K562 (cell line): ENCODE data around the gene SPEG. TPM values are rescaled to one million over a fixed set of nuclear protein-coding genes. Genes with fewer than 3 reads are reported as not detected.
A peak's percentile ranks its signal among the peaks of the same experiment; 100 is the strongest.

Source experiments
- ATAC-seq: fragments of 200-7000 bp; cut with Tn5 transposase; 3 replicates; pipeline ENCODE4 v1.9.1; 2020; ENCODE audit warnings: moderate library complexity
- BruUV-seq: library from RNA; stranded (reverse); fragments of 400-500 nt; replicated peaks from 2 replicates; lab custom pipeline; 2021; lab: Mats Ljungman, UMichigan
- CTCF ChIA-PET: fragments of 300-600 bp; formaldehyde crosslinking; extraction: SDS; loops from one replicate; lab custom pipeline; 2021; ENCODE audit warnings: low intra/inter-chr PET ratio; lab: Yijun Ruan, JAX
- POLR2A ChIA-PET: fragments of 300-600, 350-650 bp; sonication (Branson Sonifier 250); formaldehyde crosslinking; extraction: SDS; loops from one replicate; lab custom pipeline; 2021; ENCODE audit warnings: antibody characterized with exemption, inconsistent platforms; lab: Yijun Ruan, JAX
- DNase-seq, 4 experiments: peaks; one replicate each; pipeline versions ENCODE4 v3.0.0 to v3.0.0-alpha.2; 2011 to 2018; ENCODE audit warnings: low spot score in 3 of 4, mixed read lengths in 3 of 4; ENCODE audit errors: extremely low read depth in 1 of 4
- FAIRE-seq: peaks from 2 replicates; lab custom pipeline; 2011; peaks lifted over from hg19 to GRCh38; lab: Jason Lieb, UNC
- H2AFZ ChIP-seq: 2 replicates; pipeline ENCODE4 v1.6.0; 2011; ENCODE audit warnings: low read depth, low read length, control low read depth, inconsistent platforms
- H3K27ac ChIP-seq: fragments of 200-600 bp; 3 replicates; pipeline ENCODE4 v1.8.0; 2011; ENCODE audit warnings: low read depth, mild to moderate bottlenecking, control low read depth, inconsistent platforms, low read length, moderate library complexity, mixed read lengths; ENCODE audit errors: extremely low read depth
- H3K27me3 ChIP-seq, 2 experiments: fragments of 300-600 bp in 1 of 2; 2 replicates in 1 of 2; 3 replicates in 1 of 2; pipeline versions ENCODE4 v1.6.0 to v1.8.0; 2011; ENCODE audit warnings: inconsistent platforms in 2 of 2, low read length in 2 of 2, mild to moderate bottlenecking in 1 of 2, mixed read lengths in 1 of 2, moderate library complexity in 1 of 2; ENCODE audit not compliant: control insufficient read depth in 2 of 2, insufficient read depth in 2 of 2
- H3K36me3 ChIP-seq: fragments of 300-600 bp; 3 replicates; pipeline ENCODE4 v1.8.0; 2011; ENCODE audit warnings: mild to moderate bottlenecking, low read length, inconsistent platforms; ENCODE audit not compliant: control insufficient read depth, insufficient read depth
- H3K4me1 ChIP-seq, 2 experiments: fragments of 200-600 bp in 1 of 2; replicated peaks in 1 of 2; 2 replicates in 1 of 2; 3 replicates in 1 of 2; pipeline versions ENCODE4 v1.5.1 to v1.8.0; 2011; ENCODE audit warnings: inconsistent platforms in 2 of 2, low read length in 2 of 2, mild to moderate bottlenecking in 1 of 2, mixed read lengths in 1 of 2, moderate library complexity in 1 of 2; ENCODE audit not compliant: control insufficient read depth in 2 of 2, insufficient read depth in 2 of 2
- H3K4me2 ChIP-seq: 2 replicates; pipeline ENCODE4 v1.6.1; 2011; ENCODE audit warnings: low read length, control low read depth, inconsistent platforms, mixed read lengths; ENCODE audit not compliant: insufficient read depth
- H3K4me3 ChIP-seq: fragments of 200-600 bp; sonication (generic), shearing (Covaris generic); 2 replicates; pipeline ENCODE4 v1.5.1; 2016; ENCODE audit warnings: control low read depth, inconsistent platforms
- H3K79me2 ChIP-seq: fragments of 200-600 bp; 3 replicates; pipeline ENCODE4 v1.8.0; 2011; ENCODE audit warnings: low read length, inconsistent platforms; ENCODE audit not compliant: control insufficient read depth, insufficient read depth
- H3K9ac ChIP-seq, 2 experiments: 2 replicates each; pipeline versions ENCODE4 v1.6.0 to v1.6.1; 2011; ENCODE audit warnings: low read depth in 2 of 2, low read length in 2 of 2, control low read depth in 1 of 2, inconsistent platforms in 1 of 2, mild to moderate bottlenecking in 1 of 2, mixed read lengths in 1 of 2; ENCODE audit not compliant: insufficient read depth in 1 of 2
- H3K9me1 ChIP-seq: one replicate; pipeline ENCODE4 v1.6.0; 2011; ENCODE audit warnings: inconsistent platforms, mild to moderate bottlenecking, low read length, moderate library complexity; ENCODE audit not compliant: control insufficient read depth, insufficient read depth
- H3K9me3 ChIP-seq: replicated peaks from 2 replicates; pipeline ENCODE4 v1.5.1; 2011; ENCODE audit warnings: low read depth, low read length, inconsistent platforms; ENCODE audit not compliant: control insufficient read depth, insufficient read depth
- H4K20me1 ChIP-seq: replicated peaks from 2 replicates; pipeline ENCODE4 v1.6.1; 2011; ENCODE audit warnings: low read length, inconsistent platforms, mixed read lengths; ENCODE audit not compliant: control insufficient read depth, insufficient read depth
- BCL6 ChIP-seq: fragments of 250-450 bp; sonication (Bioruptor Pico); IDR thresholded peaks from 2 replicates; pipeline ENCODE4 v1.4.0; 2020
- CBX3 ChIP-seq, 2 experiments: IDR thresholded peaks; 1 replicate in 1 of 2; 2 replicates in 1 of 2; pipeline ENCODE4 v1.6.1; 2012; ENCODE audit warnings: inconsistent platforms in 2 of 2, low read length in 2 of 2, borderline replicate concordance in 1 of 2, control low read depth in 1 of 2
- CEBPB ChIP-seq: fragments of 450-650 bp; IDR thresholded peaks from 2 replicates; pipeline ENCODE4 v1.6.1; 2016; ENCODE audit warnings: missing genetic modification characterization, missing compliant biosample characterization
- ETV1 ChIP-seq: fragments of 450-650 bp; conservative IDR thresholded peaks from 2 replicates; pipeline ENCODE4 v1.6.1; 2016; ENCODE audit warnings: missing genetic modification characterization, control low read depth, low read depth, missing compliant biosample characterization
- FUS ChIP-seq: fragments of 200-400 bp; formaldehyde crosslinking; optimal IDR thresholded peaks from 2 replicates; pipeline ENCODE3; 2017; ENCODE audit warnings: low read depth, low read length
- KDM1A ChIP-seq, 2 experiments: fragments of 450-650 bp; IDR thresholded peaks; 2 replicates each; pipeline ENCODE4 v1.6.1; 2016; ENCODE audit warnings: mild to moderate bottlenecking in 2 of 2
- NCOA2 ChIP-seq, 2 experiments: fragments of 450-650 bp; IDR thresholded peaks; 2 replicates each; pipeline ENCODE4 v1.6.1; 2018; ENCODE audit warnings: mild to moderate bottlenecking in 2 of 2, moderate library complexity in 1 of 2; ENCODE audit not compliant: partially characterized antibody in 2 of 2
- NEUROD1 ChIP-seq: fragments of 150-350 bp; IDR thresholded peaks from 2 replicates; pipeline ENCODE4 v1.6.1; 2014; ENCODE audit warnings: borderline replicate concordance, low read length, low read depth; ENCODE audit not compliant: partially characterized antibody
- PPARD ChIP-seq: fragments of 250-450 bp; sonication (Bioruptor Pico); IDR thresholded peaks from 2 replicates; pipeline ENCODE4 v1.8.0; 2022; ENCODE audit warnings: inconsistent platforms, mild to moderate bottlenecking, moderate library complexity
- RREB1 ChIP-seq: fragments of 250-450 bp; sonication (Bioruptor Pico); IDR thresholded peaks from 2 replicates; pipeline ENCODE4 v1.4.0; 2020
- SMAD3 ChIP-seq: fragments of 450-650 bp; formaldehyde crosslinking; conservative IDR thresholded peaks from 2 replicates; pipeline ENCODE4 v1.4.0; 2020; ENCODE audit warnings: mild to moderate bottlenecking
- TBL1XR1 ChIP-seq, 2 experiments: IDR thresholded peaks; 2 replicates each; pipeline ENCODE4 v1.6.1; 2012; ENCODE audit warnings: improper control_type of control experiment in 2 of 2, low read length in 2 of 2, mild to moderate bottlenecking in 1 of 2
- TEAD1 ChIP-seq, 2 experiments: fragments of 450-650 bp in 1 of 2; sonication (generic) in 1 of 2; formaldehyde crosslinking; IDR thresholded peaks; 2 replicates each; pipeline versions ENCODE4 v1.4.0 to v1.8.0; 2020 to 2022; ENCODE audit warnings: mild to moderate bottlenecking in 2 of 2, missing genetic modification reagents in 1 of 2
- XRCC5 ChIP-seq: fragments of 200-400 bp; formaldehyde crosslinking; IDR thresholded peaks from 2 replicates; pipeline ENCODE4 v1.6.1; 2017; ENCODE audit warnings: low read depth, mild to moderate bottlenecking, low read length
- ZFP1 ChIP-seq: fragments of 450-650 bp; formaldehyde crosslinking; IDR thresholded peaks from 2 replicates; pipeline ENCODE4 v1.4.0; 2020; ENCODE audit warnings: mild to moderate bottlenecking, mixed read lengths
- ZNF197 ChIP-seq: fragments of 200-800 bp; sonication (Bioruptor generic); IDR thresholded peaks from 2 replicates; pipeline ENCODE4 v1.6.1; 2016; ENCODE audit warnings: low read depth, missing genetic modification characterization, missing compliant biosample characterization
- ZNF586 ChIP-seq: fragments of 450-650 bp; formaldehyde crosslinking; conservative IDR thresholded peaks from 2 replicates; pipeline ENCODE4 v1.4.0; 2020; ENCODE audit warnings: mild to moderate bottlenecking, moderate library complexity
- ZNF780A ChIP-seq: fragments of 250-450 bp; sonication (Bioruptor Pico); IDR thresholded peaks from 2 replicates; pipeline ENCODE4 v1.5.0; 2021; ENCODE audit warnings: mild to moderate bottlenecking
- WGBS: fragments of 100-300 bp; shearing (Covaris generic); methylation state at CpG from one replicate; pipeline ENCODE4 v1.1.6; 2016; ENCODE audit warnings: low coverage, mixed read lengths; ENCODE audit not compliant: insufficient coverage; ENCODE audit errors: missing lambda C conversion rate; 5-methylcytosine and 5-hydroxymethylcytosine counted together
- in situ Hi-C: fragments of 300-500 bp; cut with MboI; formaldehyde crosslinking; loops from 4 replicates; pipeline ENCODE4 v1.15.0; 2018; ENCODE audit warnings: inconsistent platforms, mixed read lengths
- intact Hi-C: fragments of 100-400 bp; cut with micrococcal nuclease; formaldehyde crosslinking; loops from 2 replicates; pipeline ENCODE4 v1.14.2; 2022
- polyA plus RNA-seq, 8 experiments: library from polyadenylated mRNA; depleted of rRNA in 4 of 8; stranded (reverse) in 5 of 8; unstranded in 3 of 8; fragments of >200 nt; fragmentation: Nextera tagmentation in 2 of 8; fragmentation: Illumina TruSeq in 1 of 8; extraction: Ambion mirVana in 2 of 8; extraction: Trizol in 1 of 8; gene quantifications; 2 replicates each; pipeline versions ENCODE4 v1.2.1 to v1.2.3, GENCODE V29; 2011 to 2014; ENCODE audit warnings: inconsistent platforms in 1 of 8, missing spikeins in 1 of 8
- total RNA-seq, 7 experiments: library from RNA; depleted of rRNA in 6 of 7; stranded (reverse); fragments of >200 nt in 6 of 7; fragmentation: Illumina TruSeq in 2 of 7; extraction: Trizol in 2 of 7; gene quantifications; 2 replicates each; pipeline versions ENCODE4 v1.2.1 to v1.2.3, GENCODE V29; 2011 to 2021; ENCODE audit warnings: low replicate concordance in 1 of 7

SPEG gene
- total and polyA plus RNA-seq, 9 of the 15 experiments (the other 6 are each of a cell fraction or from before 2014, with no cell fraction given): 0.49 to 8.7 (median 3.0) TPM

DNA sequence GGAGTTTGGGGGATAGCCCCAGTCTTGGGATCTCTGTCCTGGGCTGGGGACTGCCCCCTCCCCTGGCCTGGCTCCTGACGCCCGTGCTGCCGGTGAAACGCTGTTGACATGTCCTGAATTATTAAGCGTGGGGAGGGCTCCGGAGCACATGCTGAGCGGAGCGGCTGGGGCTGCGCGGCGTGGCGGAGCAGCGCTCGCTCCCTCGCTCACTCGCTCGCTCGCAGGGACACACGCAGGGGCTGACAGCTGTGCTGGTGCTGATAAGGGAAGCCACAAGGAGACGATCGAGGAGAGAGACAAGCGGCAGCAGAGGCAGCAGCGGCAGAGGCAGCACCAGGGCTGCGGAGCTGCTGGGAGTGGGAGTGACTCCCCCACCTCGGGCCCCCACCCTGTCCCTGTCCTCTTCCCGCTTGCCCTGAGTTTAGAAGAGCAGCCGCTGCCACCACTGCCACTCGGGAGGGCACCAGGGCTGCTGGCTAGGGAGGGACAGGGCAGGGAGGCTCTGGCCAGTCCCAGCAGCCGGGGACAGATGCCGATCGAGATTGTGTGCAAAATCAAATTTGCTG is 79.6 kb downstream of the SPEG start, which contains the start of gene ASIC4:
ASIC4 (plus strand) TSS at position 287 of the 566 bp plus-strand sequence; CDS start at position 530, 243 bp downstream.
- 2% methylated on average over 13 of the region's 31 CpGs for WGBS
- intact Hi-C loops: no loop called here
- Histone ChIP-seq H3K4me3 (peak within 1 kb of the TSS; percentile 38), H2AFZ (peak within 1 kb of the TSS; percentile 47), H3K36me3 (peaks cover 7% of the 10 kb centered on the region; the same call in 2 of the 3 replicates), H3K9me3 (no peaks in the 10 kb centered on the region), H3K4me2 (peak within 1 kb of the TSS; percentile 78), H3K27me3 (no peaks in the 10 kb centered on the region), H4K20me1 (no peaks in the 10 kb centered on the region), H3K9me1 (peaks cover 3% of the 10 kb centered on the region), H3K27ac (peak within 1 kb of the TSS; percentile 77), H3K4me1 (peaks cover 68 to 91% of the 10 kb centered on the region in 2 experiments), H3K9ac (peak within 1 kb of the TSS; percentile 58 to 85), H3K79me2 (peaks cover 50% of the 10 kb centered on the region)
- FAIRE-seq (peak; percentile 94), DNase-seq (peak; percentile 76 to 94 (median 82)), ATAC-seq (peak; percentile 72)
- ChIA-PET CTCF (interaction anchor here (0.7 kb wide), 1 partner anchor 16 kb away, joined by 3 read pairs; no protein-coding TSS in a partner anchor), POLR2A (interaction anchor here (0.6 to 3.0 kb wide), 3 partner anchors 9 to 46 kb away, joined by 3 to 20 read pairs (median 4); partner anchors contain the start of gene GMPPA)
- no TSS peak for BruUV-seq
- in situ Hi-C loops: no loop called here
- TF ChIP-seq FUS (no peak), PPARD (CRISPR knock-in tag) (no peak), RREB1 (peak; percentile 91), CEBPB (tag) (no peak), KDM1A (IDR thresholded peaks at IDR 0.05) (peak; percentile 78 to 85), BCL6 (CRISPR knock-in tag) (no peak), ZNF586 (CRISPR knock-in tag) (no peak), ETV1 (tag) (0 out of 2 replicates have a peak, but pooled peaks have one; percentile 28), ZNF780A (CRISPR knock-in tag) (no peak), TEAD1 (CRISPR knock-in tag; IDR thresholded peaks at IDR 0.05) (peak; percentile 41 to 64; a peak in 2 of 4 replicates), NEUROD1 (peak; percentile 84), ZFP1 (CRISPR knock-in tag) (no peak), TBL1XR1 (IDR thresholded peaks at IDR 0.05; ENCODE audit: low read length in 2 of 2) (peak; percentile 67 to 86; a peak in 3 of 4 replicates), NCOA2 (IDR thresholded peaks at IDR 0.05; ENCODE audit: partially characterized antibody in 2 of 2) (no peak), ZNF197 (CRISPR knock-in tag) (peak; percentile 80; the same call in 1 of the 2 replicates), SMAD3 (CRISPR knock-in tag) (peak; percentile 83; the same call in 1 of the 2 replicates), XRCC5 (no peak; the same call in 1 of the 2 replicates), CBX3 (IDR thresholded peaks at IDR 0.05; ENCODE audit: borderline replicate concordance in 1 of 2, low read length in 2 of 2) (peak in 1 of 2 experiments; percentile 88; a peak in 2 of 3 replicates)
